Measurements from ENCODE around the gene IQCH. TPM values are rescaled to one million over a fixed set of nuclear protein-coding genes. Genes with fewer than 3 reads are reported as not detected.

IQCH gene
- total and polyA plus RNA-seq, 9 of the 15 experiments (the other 6 are each of a cell fraction or from before 2014, with no cell fraction given): 1.8 to 3.9 (median 2.7) TPM

GRCh38 chr15:67521029-67521782 lies 266.6 kb downstream of the IQCH start, which contains the start of gene C15orf61 (continued):
- TF ChIP-seq KLF13 (tag; IDR thresholded peaks at IDR 0.05; ENCODE audit: borderline replicate concordance, low read depth) (peak; percentile 44; the same call in 1 of the 2 replicates), ARID1B (IDR thresholded peaks at IDR 0.05) (0 out of 2 replicates have a peak, but pooled peaks have one; percentile 8), ZNF232 (CRISPR knock-in tag; IDR thresholded peaks at IDR 0.05) (peak; percentile 93; the same call in 1 of the 2 replicates), TSC22D4 (tag; IDR thresholded peaks at IDR 0.05) (no peak), ZNF511 (CRISPR knock-in tag; IDR thresholded peaks at IDR 0.05) (peak; percentile 89), GTF2E2 (tag; IDR thresholded peaks at IDR 0.05) (peak; percentile 86), ZNF24 (IDR thresholded peaks at IDR 0.05) (peak; percentile 68; the same call in 1 of the 2 replicates), ZNF830 (CRISPR knock-in tag; IDR thresholded peaks at IDR 0.05) (0 out of 2 replicates have a peak, but pooled peaks have one; percentile 24), ATF7 (IDR thresholded peaks at IDR 0.05) (peak; percentile 63; the same call in 1 of the 2 replicates), ID3 (CRISPR knock-in tag; IDR thresholded peaks at IDR 0.05) (no peak), ID3 (tag; IDR thresholded peaks at IDR 0.05) (peak; percentile 80), CREB5 (CRISPR knock-in tag; IDR thresholded peaks at IDR 0.05) (no peak), TFE3 (CRISPR knock-in tag; IDR thresholded peaks at IDR 0.05) (peak; percentile 89), ZBTB7A (IDR thresholded peaks at IDR 0.05; ENCODE audit: borderline replicate concordance, control insufficient read depth, low read depth, low read length) (0 out of 2 replicates have a peak, but pooled peaks have one; percentile 23), SMAD1 (IDR thresholded peaks at IDR 0.05; ENCODE audit: low read depth, low read length, partially characterized antibody) (no peak), CUX1 (CRISPR knock-in tag; IDR thresholded peaks at IDR 0.05) (peak; percentile 64; the same call in 1 of the 2 replicates), USF1 (CRISPR knock-in tag; IDR thresholded peaks at IDR 0.05) (peak; percentile 96)

Data from K562 (cell line).